SJCRH30 (cell line): ENCODE data around the gene SIVA1. TPM values are rescaled to one million over a fixed set of nuclear protein-coding genes. Genes with fewer than 3 reads are reported as not detected.

Source experiments
- total RNA-seq: library from RNA; depleted of rRNA; stranded (reverse); fragments of >200 nt; shearing (Covaris generic); gene quantifications from 2 replicates; pipeline ENCODE4 v1.2.3, GENCODE V29; 2014; rRNA removed

Gene SIVA1
- total RNA-seq, 1 experiment from 2014 or later, result 105 TPM

Other genes starting within 250 kb of the SIVA1 start
- not detected in 2 replicates for gene C14orf180, start 173.4 kb upstream of the SIVA1 start, total RNA-seq
- not detected in 2 replicates for gene TMEM179, start 148.4 kb upstream of the SIVA1 start, total RNA-seq
- gene INF2, start 63.5 kb upstream of the SIVA1 start, total RNA-seq, result 36.9 and 38.3 TPM in 2 replicates
- 0.58 and 1.2 TPM in 2 replicates for gene ADSS1, start 28.9 kb upstream of the SIVA1 start, total RNA-seq
- 160 and 164 TPM in 2 replicates for gene AKT1, start 42.6 kb downstream of the SIVA1 start, total RNA-seq
- 0.38 and 0.48 TPM in 2 replicates for gene ZBTB42, start 48.0 kb downstream of the SIVA1 start, total RNA-seq
- 0.08 and 0.12 TPM in 2 replicates for gene CEP170B, start 112.1 kb downstream of the SIVA1 start, total RNA-seq
- not detected in 2 replicates for gene PLD4, start 171.7 kb downstream of the SIVA1 start, total RNA-seq
- gene AHNAK2, start 225.2 kb downstream of the SIVA1 start, total RNA-seq, result 1.3 and 1.6 TPM in 2 replicates
- gene CLBA1, start 232.6 kb downstream of the SIVA1 start, total RNA-seq, result 2.6 and 3.0 TPM in 2 replicates